Activated CD4-positive, alpha-beta T cell treated with anti-CD3 and anti-CD28 coated beads, Interleukin-2, amount 10 ng/mL, durations not matched to agents 24 days and 14 days (primary cell): Measurements from ENCODE around the gene TAS2R16. TPM values are rescaled to one million over a fixed set of nuclear protein-coding genes. Genes with fewer than 3 reads are reported as not detected.

ENCODE experiments used
- DNase-seq: peaks from one replicate; pipeline ENCODE4 v3.0.0; 2022
- H3K27ac Mint-ChIP-seq: one replicate; pipeline ENCODE4 v1.8.0; 2022; ENCODE audit warnings: mild to moderate bottlenecking, mixed read lengths
- H3K27me3 Mint-ChIP-seq: one replicate; pipeline ENCODE4 v1.8.0; 2022; ENCODE audit warnings: mixed read lengths
- H3K36me3 Mint-ChIP-seq: one replicate; pipeline ENCODE4 v1.8.0; 2022; ENCODE audit warnings: low read depth, mild to moderate bottlenecking, mixed read lengths
- H3K4me1 Mint-ChIP-seq: one replicate; pipeline ENCODE4 v1.8.0; 2021; ENCODE audit warnings: mixed read lengths
- H3K4me3 Mint-ChIP-seq: one replicate; pipeline ENCODE4 v1.8.0; 2022; ENCODE audit warnings: mild to moderate bottlenecking, moderate library complexity, mixed read lengths
- H3K9me3 Mint-ChIP-seq: one replicate; pipeline ENCODE4 v1.8.0; 2021; ENCODE audit warnings: mixed read lengths
- intact Hi-C: fragments of 100-400 bp; cut with micrococcal nuclease; formaldehyde crosslinking; loops from one replicate; pipeline ENCODE4 v1.15.1; 2023
- total RNA-seq: library from RNA; stranded (reverse); gene quantifications from 2 replicates; pipeline ENCODE4 v1.2.3, GENCODE V29; 2022

Gene TAS2R16
- not detected in 2 replicates for total RNA-seq

GRCh38 chr7:122995600-122995999 is at the start of gene TAS2R16:
TAS2R16 (minus strand) TSS chr7:122995700; CDS start chr7:122995634, 66 bp downstream.
- Mint-ChIP-seq H3K4me3 (no peak within 1 kb of the TSS), H3K4me1 (no peaks in the 10 kb centered on the region), H3K27me3 (no peaks in the 10 kb centered on the region), H3K27ac (no peak within 1 kb of the TSS), H3K9me3 (no peaks in the 10 kb centered on the region), H3K36me3 (no peaks in the 10 kb centered on the region)
- intact Hi-C loops: no loop called here
- DNase-seq: no peak

GRCh38 chr7:123043642-123044041 is 48.1 kb upstream of the TAS2R16 start:
- no peaks in the 10 kb centered on the region for H3K36me3 Mint-ChIP-seq
- intact Hi-C loops: no loop called here
- no peak for DNase-seq
- no peaks in the 10 kb centered on the region for H3K27me3 Mint-ChIP-seq
- H3K9me3 Mint-ChIP-seq: no peaks in the 10 kb centered on the region
- H3K4me1 Mint-ChIP-seq: no peaks in the 10 kb centered on the region
- H3K27ac Mint-ChIP-seq: no peak overlapping the region
- H3K4me3 Mint-ChIP-seq: no peak overlapping the region

GRCh38 chr7:123041101-123041500 is 45.6 kb upstream of the TAS2R16 start:
- Mint-ChIP-seq H3K9me3 (no peaks in the 10 kb centered on the region), H3K4me3 (no peak overlapping the region), H3K4me1 (no peaks in the 10 kb centered on the region), H3K27me3 (no peaks in the 10 kb centered on the region), H3K27ac (no peak overlapping the region), H3K36me3 (no peaks in the 10 kb centered on the region)
- no peak for DNase-seq
- intact Hi-C loops: no loop called here

- no peak for DNase-seq
- Mint-ChIP-seq H3K27ac (no peak overlapping the region), H3K4me3 (no peak overlapping the region), H3K9me3 (no peaks in the 10 kb centered on the region), H3K27me3 (no peaks in the 10 kb centered on the region), H3K36me3 (no peaks in the 10 kb centered on the region), H3K4me1 (no peaks in the 10 kb centered on the region)
- intact Hi-C loops: no loop called here
These were observed 43.8 kb upstream of the TAS2R16 start for GRCh38 chr7:123039269-123039668.

- Mint-ChIP-seq H3K4me1 (no peaks in the 10 kb centered on the region), H3K27me3 (no peaks in the 10 kb centered on the region), H3K27ac (no peak overlapping the region), H3K9me3 (peaks cover 5% of the 10 kb centered on the region), H3K36me3 (no peaks in the 10 kb centered on the region), H3K4me3 (no peak overlapping the region)
- DNase-seq: no peak
- intact Hi-C loops: no loop called here
These were observed 38.6 kb upstream of the TAS2R16 start for GRCh38 chr7:123034106-123034505.

- intact Hi-C loops: no loop called here
- Mint-ChIP-seq H3K4me1 (no peaks in the 10 kb centered on the region), H3K36me3 (no peaks in the 10 kb centered on the region), H3K27me3 (no peaks in the 10 kb centered on the region), H3K9me3 (peaks cover 5% of the 10 kb centered on the region), H3K4me3 (no peak overlapping the region), H3K27ac (no peak overlapping the region)
- DNase-seq: no peak
These were observed 35.1 kb upstream of the TAS2R16 start for GRCh38 chr7:123030631-123031030.

- Mint-ChIP-seq H3K9me3 (peaks cover 5% of the 10 kb centered on the region), H3K4me1 (no peaks in the 10 kb centered on the region), H3K4me3 (no peak overlapping the region), H3K27ac (no peak overlapping the region), H3K27me3 (no peaks in the 10 kb centered on the region), H3K36me3 (no peaks in the 10 kb centered on the region)
- DNase-seq: no peak
- intact Hi-C loops: no loop called here
These were observed 32.8 kb upstream of the TAS2R16 start for GRCh38 chr7:123028339-123028738.

- H3K36me3 Mint-ChIP-seq: no peaks in the 10 kb centered on the region
- peaks cover 6% of the 10 kb centered on the region for H3K9me3 Mint-ChIP-seq
- H3K27me3 Mint-ChIP-seq: no peaks in the 10 kb centered on the region
- DNase-seq: no peak
- no peak overlapping the region for H3K4me3 Mint-ChIP-seq
- H3K27ac Mint-ChIP-seq: no peak overlapping the region
- H3K4me1 Mint-ChIP-seq: no peaks in the 10 kb centered on the region
- intact Hi-C loops: no loop called here
These were observed 30.8 kb upstream of the TAS2R16 start for GRCh38 chr7:123026251-123026650.

GRCh38 chr7:123024989-123025758 is 29.7 kb upstream of the TAS2R16 start:
- Mint-ChIP-seq H3K27ac (no peak overlapping the region), H3K36me3 (no peaks in the 10 kb centered on the region), H3K4me3 (no peak overlapping the region), H3K9me3 (peaks cover 8% of the 10 kb centered on the region), H3K4me1 (no peaks in the 10 kb centered on the region), H3K27me3 (no peaks in the 10 kb centered on the region)
- DNase-seq: no peak
- intact Hi-C loops: no loop called here

- H3K27me3 Mint-ChIP-seq: no peaks in the 10 kb centered on the region
- no peaks in the 10 kb centered on the region for H3K36me3 Mint-ChIP-seq
- no peak for DNase-seq
- H3K4me3 Mint-ChIP-seq: no peak overlapping the region
- H3K27ac Mint-ChIP-seq: no peak overlapping the region
- peaks cover 8% of the 10 kb centered on the region for H3K9me3 Mint-ChIP-seq
- H3K4me1 Mint-ChIP-seq: no peaks in the 10 kb centered on the region
- intact Hi-C loops: no loop called here
These were observed 27.6 kb upstream of the TAS2R16 start for GRCh38 chr7:123023126-123023525.

GRCh38 chr7:123022576-123022975 is 27.1 kb upstream of the TAS2R16 start:
- no peak overlapping the region for H3K4me3 Mint-ChIP-seq
- intact Hi-C loops: no loop called here
- no peak for DNase-seq
- no peaks in the 10 kb centered on the region for H3K27me3 Mint-ChIP-seq
- no peaks in the 10 kb centered on the region for H3K4me1 Mint-ChIP-seq
- H3K9me3 Mint-ChIP-seq: peaks cover 8% of the 10 kb centered on the region
- no peaks in the 10 kb centered on the region for H3K36me3 Mint-ChIP-seq
- no peak overlapping the region for H3K27ac Mint-ChIP-seq

GRCh38 chr7:123012435-123012834 is 16.9 kb upstream of the TAS2R16 start:
- H3K4me3 Mint-ChIP-seq: no peak overlapping the region
- no peaks in the 10 kb centered on the region for H3K9me3 Mint-ChIP-seq
- no peaks in the 10 kb centered on the region for H3K27me3 Mint-ChIP-seq
- H3K27ac Mint-ChIP-seq: no peak overlapping the region
- intact Hi-C loops: no loop called here
- no peaks in the 10 kb centered on the region for H3K4me1 Mint-ChIP-seq
- H3K36me3 Mint-ChIP-seq: no peaks in the 10 kb centered on the region
- DNase-seq: no peak

- H3K4me1 Mint-ChIP-seq: no peaks in the 10 kb centered on the region
- H3K9me3 Mint-ChIP-seq: no peaks in the 10 kb centered on the region
- intact Hi-C loops: no loop called here
- no peaks in the 10 kb centered on the region for H3K36me3 Mint-ChIP-seq
- no peak overlapping the region for H3K27ac Mint-ChIP-seq
- H3K4me3 Mint-ChIP-seq: no peak overlapping the region
- no peak for DNase-seq
- H3K27me3 Mint-ChIP-seq: no peaks in the 10 kb centered on the region
These were observed 16.4 kb upstream of the TAS2R16 start for GRCh38 chr7:123011766-123012369.

GRCh38 chr7:123004931-123005330 is 9.4 kb upstream of the TAS2R16 start:
- Mint-ChIP-seq H3K36me3 (no peaks in the 10 kb centered on the region), H3K4me3 (no peak overlapping the region), H3K9me3 (no peaks in the 10 kb centered on the region), H3K4me1 (no peaks in the 10 kb centered on the region), H3K27me3 (no peaks in the 10 kb centered on the region), H3K27ac (no peak overlapping the region)
- intact Hi-C loops: no loop called here
- no peak for DNase-seq
